T47D (cell line): ENCODE results near the gene PCDHA8.
"Not testable (repeated sequence)": the region's sequence is repeated elsewhere in the genome, so short reads cannot be mapped to it uniquely, and the experiment has no call there.

Source experiments
- DNase-seq, 2 experiments: peaks; one replicate each; pipeline versions ENCODE4 v3.0.0 to v3.0.0-alpha.2; 2011 to 2012; ENCODE audit warnings: low read depth in 1 of 2, low spot score in 1 of 2
- JUND ChIP-seq: IDR thresholded peaks from 2 replicates; pipeline ENCODE4 v1.6.1; 2012; ENCODE audit warnings: low read depth
- in situ Hi-C: cut with HindIII; loops from 2 replicates; pipeline ENCODE4 v1.10.0; 2016; ENCODE audit warnings: low sequenced_read_pairs, low pct_unique_long_range_greater_than_20kb

The PCDHA8 gene

GRCh38 chr5:140840978-140841962 is at the start of gene PCDHA8:
Gene PCDHA8, plus strand, starts transcription at chr5:140841187. Its CDS starts 135 bp downstream, at chr5:140841322.
- peak in 1 of 2 experiments; percentile 13 for DNase-seq
- no peak for TF ChIP-seq JUND
- in situ Hi-C loops, result no loop called here

- DNase-seq, result peak in 1 of 2 experiments; percentile 66
- no peak for TF ChIP-seq JUND
- in situ Hi-C loops, result no loop called here
Measured at GRCh38 chr5:140794595-140795258, 46.3 kb upstream of the PCDHA8 start, which contains the start of gene PCDHA2. Gene PCDHA2, plus strand, starts transcription at chr5:140794852.

- in situ Hi-C loops, result no loop called here
- TF ChIP-seq JUND, result no peak
- DNase-seq, result peak; percentile 69 to 74
Measured at GRCh38 chr5:140795259-140795641, 45.7 kb upstream of the PCDHA8 start.

GRCh38 chr5:140796072-140796717 is 44.8 kb upstream of the PCDHA8 start:
- DNase-seq, in situ Hi-C loops: not testable (repeated sequence)

- no peak for TF ChIP-seq JUND
- in situ Hi-C loops, result no loop called here
- no peak for DNase-seq
Measured at GRCh38 chr5:140796718-140797095, 44.3 kb upstream of the PCDHA8 start.

GRCh38 chr5:140800816-140801493 is 40.0 kb upstream of the PCDHA8 start, which contains the start of gene PCDHA3:
Gene PCDHA3, plus strand, starts transcription at chr5:140801057.
- in situ Hi-C loops, result no loop called here
- peak; percentile 73 to 88 for DNase-seq
- TF ChIP-seq JUND, result no peak

- in situ Hi-C loops, result no loop called here
- no peak for TF ChIP-seq JUND
- DNase-seq, result peak; percentile 79 to 86
Measured at GRCh38 chr5:140801494-140801841, 39.5 kb upstream of the PCDHA8 start.

GRCh38 chr5:140802381-140802780 is 38.6 kb upstream of the PCDHA8 start:
- in situ Hi-C loops, DNase-seq: not testable (repeated sequence)

GRCh38 chr5:140802781-140803271 is 38.2 kb upstream of the PCDHA8 start:
- in situ Hi-C loops, result no loop called here
- no peak for TF ChIP-seq JUND
- DNase-seq, result no peak

- DNase-seq, result peak in 1 of 2 experiments; percentile 86
- in situ Hi-C loops, result no loop called here
- no peak for TF ChIP-seq JUND
Measured at GRCh38 chr5:140806834-140807775, 33.9 kb upstream of the PCDHA8 start, which contains the start of gene PCDHA4. Gene PCDHA4, plus strand, starts transcription at chr5:140807068.

- DNase-seq, in situ Hi-C loops: not testable (repeated sequence)
Measured at GRCh38 chr5:140808241-140808888, 32.6 kb upstream of the PCDHA8 start.
